ENCODE results near the gene CACNB4. TPM values are rescaled to one million over a fixed set of nuclear protein-coding genes. Genes with fewer than 3 reads are reported as not detected.

The CACNB4 gene
- total and polyA plus RNA-seq, 9 of the 15 experiments (the other 6 are each of a cell fraction or from before 2014, with no cell fraction given) = 0.01 to 0.20 (median 0.04) TPM; not detected in 1

GRCh38 chr2:151973901-151974199, 125.0 kb downstream of the CACNB4 start (continued):
- no peak for TF ChIP-seq ZNF398 (CRISPR knock-in tag; IDR thresholded peaks at IDR 0.05)
- TF ChIP-seq ARID1B (IDR thresholded peaks at IDR 0.05) = no peak
- no peak for TF ChIP-seq EGR1 (conservative IDR thresholded peaks at IDR 0.05)
- no peak for TF ChIP-seq AFF1 (IDR thresholded peaks at IDR 0.05; ENCODE audit: low read depth in 1 of 2, partially characterized antibody in 2 of 2)

Data from K562 (cell line).